H1 (cell line): ENCODE data around the gene DUSP1. TPM values are rescaled to one million over a fixed set of nuclear protein-coding genes. Genes with fewer than 3 reads are reported as not detected.
A peak's percentile ranks its signal among the peaks of the same experiment; 100 is the strongest.

ENCODE experiments used
- CREB1 ChIP-seq: IDR thresholded peaks from 2 replicates; pipeline ENCODE4 v1.6.1; 2012; ENCODE audit warnings: inconsistent platforms
- EZH2 ChIP-seq: fragments of 200-600 bp; sonication (generic); IDR thresholded peaks from 2 replicates; pipeline ENCODE4 v1.7.1; 2012; ENCODE audit warnings: low read depth, mild to moderate bottlenecking, moderate library complexity, low read length, inconsistent platforms; ENCODE audit not compliant: severe bottlenecking
- RBBP5 ChIP-seq: IDR thresholded peaks from 2 replicates; pipeline ENCODE4 v1.7.1; 2012; ENCODE audit warnings: low read depth, mild to moderate bottlenecking, inconsistent platforms, low read length, moderate library complexity, borderline replicate concordance
- TEAD4 ChIP-seq: IDR thresholded peaks from 2 replicates; pipeline ENCODE4 v1.6.1; 2012; ENCODE audit warnings: low read depth, low read length, inconsistent platforms, mixed read lengths
- polyA plus RNA-seq, 7 experiments: library from polyadenylated mRNA; depleted of rRNA in 3 of 7; stranded (reverse) in 5 of 7; unstranded in 2 of 7; fragments of >200 nt in 5 of 7; fragments of 200-250 nt in 2 of 7; gene quantifications; 1 replicate in 5 of 7; 2 replicates in 1 of 7; 4 replicates in 1 of 7; pipeline versions ENCODE4 v1.2.1 to v1.2.3, GENCODE V29; 2011 to 2013; ENCODE audit warnings: missing spikeins in 2 of 7, mixed read lengths in 2 of 7
- total RNA-seq: library from RNA; stranded (reverse); fragmentation: NEBNext Ultra II Directional; extraction: Animal tissue kit (Norgen Biotek cat#: 25700); gene quantifications from 2 replicates; pipeline ENCODE4 v1.2.1, GENCODE V29; 2021

The DUSP1 gene
- total and polyA plus RNA-seq, 2 of the 8 experiments (the other 6 are each of a cell fraction or from before 2014, with no cell fraction given) = 6.5 to 11.7 TPM

DNA sequence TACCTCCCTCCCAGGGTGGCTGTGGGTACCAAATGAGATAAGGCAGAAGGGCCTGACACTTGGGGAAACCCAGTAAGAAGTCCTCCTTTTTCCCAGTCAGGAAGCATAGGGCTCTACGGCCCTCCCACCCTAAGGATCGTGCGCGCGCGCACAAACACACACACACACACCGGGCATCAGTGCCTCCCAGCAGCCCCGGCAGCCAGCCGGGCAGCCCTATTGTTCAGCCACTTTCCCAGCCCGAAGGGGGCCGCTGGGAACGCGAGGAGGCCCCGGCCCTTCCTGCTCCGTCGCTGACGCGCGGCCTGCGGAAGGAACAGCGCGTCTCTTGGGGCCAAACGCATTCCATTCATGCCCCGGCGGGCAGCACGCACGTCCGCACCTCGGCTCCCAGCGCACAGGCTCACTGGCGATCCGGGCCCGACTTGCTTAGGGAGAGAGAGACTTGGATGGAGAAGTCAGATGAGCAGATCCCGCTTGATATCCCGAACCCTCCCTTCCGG is 22.6 kb downstream of the DUSP1 start (continued):
- TF ChIP-seq TEAD4 (peak; percentile 82), RBBP5 (peak; percentile 42; the same call in 1 of the 2 replicates), CREB1 (peak; percentile 52; the same call in 1 of the 2 replicates), EZH2 (no peak)
